ENCODE data around the gene PADI4.
"Not testable (repeated sequence)": the region's sequence is repeated elsewhere in the genome, so short reads cannot be mapped to it uniquely, and the experiment has no call there.

DNA sequence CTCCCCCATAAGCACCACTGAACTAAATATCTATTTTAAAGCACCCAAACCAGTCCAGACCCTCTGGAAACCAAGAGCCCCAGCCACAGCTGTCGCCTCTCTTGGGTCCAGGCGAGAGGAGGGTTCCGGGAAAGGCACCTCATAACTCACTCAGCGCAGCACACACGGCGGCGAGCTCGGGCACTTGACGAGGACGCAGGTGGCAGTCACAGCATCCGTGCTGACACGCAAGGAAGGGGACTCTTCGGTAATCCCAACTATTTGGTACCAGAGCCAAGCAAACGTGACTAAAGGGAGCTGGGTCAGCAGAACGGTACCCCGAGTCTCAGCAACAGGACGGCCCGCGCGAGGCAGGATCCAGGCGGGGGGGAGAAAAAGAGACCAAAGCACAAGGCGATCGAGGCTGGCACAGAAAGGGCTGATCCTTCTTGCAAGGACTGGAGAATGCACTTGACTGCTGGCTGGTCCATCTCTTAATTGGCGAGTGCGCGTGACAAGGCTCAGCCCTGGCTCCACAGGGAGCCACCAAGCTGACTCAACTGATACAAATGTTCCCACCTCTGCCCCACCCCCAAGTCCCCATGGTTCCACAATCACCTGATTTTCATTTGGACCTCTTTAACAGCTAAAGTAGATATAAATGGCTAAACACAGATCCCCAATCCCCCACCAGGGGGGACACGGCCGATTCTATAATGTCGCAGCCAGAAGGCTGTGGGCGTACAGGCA lies 100.0 kb downstream of the PADI4 start:
- not testable (repeated sequence) for TF ChIP-seq POLR2A, CTCF (IDR thresholded peaks at IDR 0.05)
